A673 (cell line): ENCODE data around the gene SF3B4. TPM values are rescaled to one million over a fixed set of nuclear protein-coding genes. Genes with fewer than 3 reads are reported as not detected.

ENCODE experiments used
- BruUV-seq: library from RNA; stranded (reverse); fragments of 400-500 nt; replicated peaks from 2 replicates; lab custom pipeline; 2021; lab: Mats Ljungman, UMichigan
- CTCF ChIA-PET: fragments of 300-600 bp; sonication (Branson Sonifier 250); formaldehyde crosslinking; loops from one replicate; lab custom pipeline; 2022; ENCODE audit warnings: antibody characterized with exemption; lab: Charles Lee
- POLR2A ChIA-PET: fragments of 300-600 bp; sonication (Branson Sonifier 250); formaldehyde crosslinking; loops from one replicate; lab custom pipeline; 2022; ENCODE audit warnings: antibody characterized with exemption; ENCODE audit not compliant: low non-redundant PET; lab: Charles Lee
- DNase-seq: peaks from one replicate; pipeline ENCODE4 v3.0.0-alpha.2; 2015; ENCODE audit warnings: low spot score
- H3K27ac ChIP-seq: fragments of 200-600 bp; sonication (generic); 2 replicates; pipeline ENCODE4 v1.5.1; 2016; ENCODE audit warnings: mixed run types, low read depth, mild to moderate bottlenecking, mixed read lengths, antibody characterized with exemption, low read length; ENCODE audit not compliant: poor library complexity, severe bottlenecking
- H3K27me3 ChIP-seq: fragments of 200-600 bp; sonication (generic); replicated peaks from 2 replicates; pipeline ENCODE4 v1.6.1; 2017; ENCODE audit warnings: mixed run types, low read depth, mild to moderate bottlenecking, mixed read lengths, antibody characterized with exemption, low read length; ENCODE audit not compliant: insufficient read depth, poor library complexity
- H3K36me3 ChIP-seq: fragments of 200-600 bp; sonication (generic); 2 replicates; pipeline ENCODE4 v1.6.1; 2016; ENCODE audit warnings: mixed run types, mild to moderate bottlenecking, mixed read lengths, antibody characterized with exemption, low read length; ENCODE audit not compliant: insufficient read depth, poor library complexity, severe bottlenecking
- H3K4me1 ChIP-seq: fragments of 200-600 bp; sonication (generic); 2 replicates; pipeline ENCODE4 v1.6.1; 2017; ENCODE audit warnings: mixed run types, mild to moderate bottlenecking, mixed read lengths, antibody characterized with exemption, low read length; ENCODE audit not compliant: insufficient read depth, poor library complexity, severe bottlenecking
- H3K4me3 ChIP-seq: fragments of 200-600 bp; sonication (generic); 2 replicates; pipeline ENCODE4 v1.5.1; 2016; ENCODE audit warnings: low read depth, mixed run types, mild to moderate bottlenecking, mixed read lengths, low read length; ENCODE audit not compliant: poor library complexity, severe bottlenecking
- H3K9me3 ChIP-seq: fragments of 200-600 bp; sonication (generic); 2 replicates; pipeline ENCODE4 v1.6.1; 2016; ENCODE audit warnings: mixed run types, low read depth, mild to moderate bottlenecking, mixed read lengths, antibody characterized with exemption, low read length; ENCODE audit not compliant: poor library complexity, severe bottlenecking
- CTCF ChIP-seq: fragments of 300-800, 200-600 bp; sonication (generic); conservative IDR thresholded peaks from 2 replicates; pipeline ENCODE4 v1.5.1; 2017; ENCODE audit warnings: low read depth, mild to moderate bottlenecking, antibody characterized with exemption, low read length, moderate library complexity, mixed read lengths
- EZH2 ChIP-seq: fragments of 200-600 bp; sonication (generic); IDR thresholded peaks from 2 replicates; pipeline ENCODE4 v1.6.1; 2017; ENCODE audit warnings: borderline replicate concordance, low read depth, mild to moderate bottlenecking, mixed read lengths, antibody characterized with exemption, low read length; ENCODE audit not compliant: poor library complexity, severe bottlenecking
- intact Hi-C: fragments of 100-400 bp; cut with micrococcal nuclease; formaldehyde crosslinking; loops from one replicate; pipeline ENCODE4 v1.10.0; 2022; ENCODE audit not compliant: unreplicated experiment
- total RNA-seq: library from RNA; stranded (reverse); gene quantifications from 2 replicates; pipeline ENCODE4 v1.2.3, GENCODE V29; 2021

The SF3B4 gene
- total RNA-seq, 1 experiment from 2014 or later, result 137 TPM

- TF ChIP-seq EZH2 (no peak), CTCF (no peak)
- H3K4me3 ChIP-seq, result no peak overlapping the region
- H3K27ac ChIP-seq, result no peak overlapping the region
- ChIA-PET CTCF (no interaction called here), POLR2A (no interaction called here)
- no peaks in the 10 kb centered on the region for H3K27me3 ChIP-seq
- BruUV-seq, result no TSS peak
- peaks cover 46% of the 10 kb centered on the region for H3K36me3 ChIP-seq
- DNase-seq, result no peak
- H3K4me1 ChIP-seq, result peaks cover 22% of the 10 kb centered on the region
- no peaks in the 10 kb centered on the region for H3K9me3 ChIP-seq
- intact Hi-C loops, result no loop called here
These were observed 2.3 kb downstream of the SF3B4 start for GRCh38 chr1:149925345-149925744.

- POLR2A ChIA-PET, result no interaction called here
- intact Hi-C loops, result no loop called here
- peaks cover 46% of the 10 kb centered on the region for H3K36me3 ChIP-seq
These were observed 4.0 kb downstream of the SF3B4 start for GRCh38 chr1:149923626-149924025.

GRCh38 chr1:149917571-149918144, 9.9 kb downstream of the SF3B4 start, which contains the start of gene SV2A:
Gene SV2A, minus strand, starts transcription at chr1:149917844. Its CDS starts 4,004 bp downstream, at chr1:149913840.
- peak within 1 kb of the TSS; percentile 72 for H3K4me3 ChIP-seq
- peaks cover 19% of the 10 kb centered on the region for H3K4me1 ChIP-seq
- peak within 1 kb of the TSS; percentile 47 for H3K27ac ChIP-seq
- BruUV-seq, result no TSS peak
- no peaks in the 10 kb centered on the region for H3K27me3 ChIP-seq
- TF ChIP-seq CTCF (no peak), EZH2 (no peak)
- ChIA-PET CTCF (no interaction called here), POLR2A (no interaction called here)
- intact Hi-C loops, result no loop called here
- peak; percentile 79 for DNase-seq
- H3K36me3 ChIP-seq, result peaks cover 10% of the 10 kb centered on the region
- no peaks in the 10 kb centered on the region for H3K9me3 ChIP-seq

More at GRCh38 chr1:149923626-149924025, 4.0 kb downstream of the SF3B4 start:
- Histone ChIP-seq H3K27ac (no peak overlapping the region), H3K27me3 (no peaks in the 10 kb centered on the region), H3K4me3 (no peak overlapping the region), H3K4me1 (peaks cover 21% of the 10 kb centered on the region), H3K9me3 (no peaks in the 10 kb centered on the region)
- CTCF ChIA-PET, result no interaction called here
- DNase-seq, result no peak
- TF ChIP-seq CTCF (no peak), EZH2 (no peak)
- BruUV-seq, result no TSS peak
